AG10803 (cell line): ENCODE measurements around the gene C11orf91.

ENCODE experiments used
- DNase-seq: peaks from one replicate; pipeline ENCODE4 v3.0.0; 2010; ENCODE audit warnings: low read depth
- H3K4me3 ChIP-seq: 2 replicates; pipeline ENCODE4 v1.5.1; 2011; ENCODE audit warnings: mild to moderate bottlenecking, low read length, control low read depth
- TF ChIP-seq, protein P1 (sequence below): conservative IDR thresholded peaks from 2 replicates; pipeline ENCODE4 v1.5.1; 2011; ENCODE audit warnings: mild to moderate bottlenecking, low read length, control low read depth, inconsistent platforms

The C11orf91 gene

DNA sequence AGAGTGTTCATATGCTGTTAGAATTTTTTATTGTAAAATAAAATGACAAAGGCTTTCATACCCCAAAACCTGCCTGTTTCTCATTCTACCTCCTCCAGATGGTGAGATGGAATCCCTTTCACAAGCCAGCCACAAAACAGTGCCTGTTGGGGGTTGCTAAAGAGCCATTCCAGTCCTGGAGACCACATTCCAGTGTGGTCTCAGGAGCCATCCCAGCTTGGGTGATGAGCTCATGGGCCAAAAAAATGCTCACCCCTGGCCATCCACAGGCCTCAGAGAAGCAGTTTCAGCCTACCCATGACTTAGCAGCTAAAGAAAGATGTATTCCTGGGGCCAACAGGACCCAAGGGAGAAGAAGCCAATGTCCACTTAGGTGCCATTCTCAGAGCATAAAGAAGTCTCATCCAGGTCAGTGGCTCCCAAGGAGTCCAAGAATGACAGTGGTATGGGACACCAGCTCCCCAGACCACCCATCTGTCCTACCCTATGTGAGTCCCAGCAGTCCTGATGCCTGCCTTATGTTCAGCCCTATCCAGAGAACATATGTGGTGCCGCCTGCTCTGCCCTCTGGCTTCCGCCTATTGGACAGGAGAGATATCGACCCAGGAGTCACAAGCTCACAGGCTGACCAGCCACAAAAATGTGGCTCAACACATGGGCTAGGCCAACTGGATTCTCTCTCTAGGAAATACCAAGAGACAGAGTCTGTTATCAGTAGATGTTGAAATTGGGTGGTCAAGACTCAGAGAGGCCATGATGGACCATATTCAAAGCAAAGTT, 26.4 kb downstream of the C11orf91 start:
- no peak overlapping the region for H3K4me3 ChIP-seq
- DNase-seq = peak; percentile 97
- TF ChIP-seq, protein P1, sequence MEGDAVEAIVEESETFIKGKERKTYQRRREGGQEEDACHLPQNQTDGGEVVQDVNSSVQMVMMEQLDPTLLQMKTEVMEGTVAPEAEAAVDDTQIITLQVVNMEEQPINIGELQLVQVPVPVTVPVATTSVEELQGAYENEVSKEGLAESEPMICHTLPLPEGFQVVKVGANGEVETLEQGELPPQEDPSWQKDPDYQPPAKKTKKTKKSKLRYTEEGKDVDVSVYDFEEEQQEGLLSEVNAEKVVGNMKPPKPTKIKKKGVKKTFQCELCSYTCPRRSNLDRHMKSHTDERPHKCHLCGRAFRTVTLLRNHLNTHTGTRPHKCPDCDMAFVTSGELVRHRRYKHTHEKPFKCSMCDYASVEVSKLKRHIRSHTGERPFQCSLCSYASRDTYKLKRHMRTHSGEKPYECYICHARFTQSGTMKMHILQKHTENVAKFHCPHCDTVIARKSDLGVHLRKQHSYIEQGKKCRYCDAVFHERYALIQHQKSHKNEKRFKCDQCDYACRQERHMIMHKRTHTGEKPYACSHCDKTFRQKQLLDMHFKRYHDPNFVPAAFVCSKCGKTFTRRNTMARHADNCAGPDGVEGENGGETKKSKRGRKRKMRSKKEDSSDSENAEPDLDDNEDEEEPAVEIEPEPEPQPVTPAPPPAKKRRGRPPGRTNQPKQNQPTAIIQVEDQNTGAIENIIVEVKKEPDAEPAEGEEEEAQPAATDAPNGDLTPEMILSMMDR = no peak

DNA sequence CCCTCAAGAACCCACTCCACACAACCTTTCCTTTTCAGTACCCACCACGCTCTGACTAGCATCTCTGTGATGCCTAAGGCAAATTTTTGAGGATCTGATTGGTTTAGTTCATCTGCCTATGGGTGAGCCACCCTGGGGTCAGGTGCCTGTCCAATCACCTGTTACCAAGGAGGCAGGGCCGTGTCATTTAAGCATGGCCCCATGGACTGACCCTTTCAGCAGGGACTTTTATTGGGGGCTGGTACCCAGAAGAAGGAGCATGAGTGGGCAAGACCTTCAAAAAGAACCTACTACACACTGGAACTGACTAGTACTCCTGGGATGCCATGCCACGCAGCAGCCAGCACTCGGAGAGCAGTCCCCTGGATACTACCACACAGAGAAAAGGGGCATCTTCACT, 28.4 kb downstream of the C11orf91 start:
- DNase-seq = no peak
- H3K4me3 ChIP-seq = no peak overlapping the region
- TF ChIP-seq, protein P1 = no peak

DNA sequence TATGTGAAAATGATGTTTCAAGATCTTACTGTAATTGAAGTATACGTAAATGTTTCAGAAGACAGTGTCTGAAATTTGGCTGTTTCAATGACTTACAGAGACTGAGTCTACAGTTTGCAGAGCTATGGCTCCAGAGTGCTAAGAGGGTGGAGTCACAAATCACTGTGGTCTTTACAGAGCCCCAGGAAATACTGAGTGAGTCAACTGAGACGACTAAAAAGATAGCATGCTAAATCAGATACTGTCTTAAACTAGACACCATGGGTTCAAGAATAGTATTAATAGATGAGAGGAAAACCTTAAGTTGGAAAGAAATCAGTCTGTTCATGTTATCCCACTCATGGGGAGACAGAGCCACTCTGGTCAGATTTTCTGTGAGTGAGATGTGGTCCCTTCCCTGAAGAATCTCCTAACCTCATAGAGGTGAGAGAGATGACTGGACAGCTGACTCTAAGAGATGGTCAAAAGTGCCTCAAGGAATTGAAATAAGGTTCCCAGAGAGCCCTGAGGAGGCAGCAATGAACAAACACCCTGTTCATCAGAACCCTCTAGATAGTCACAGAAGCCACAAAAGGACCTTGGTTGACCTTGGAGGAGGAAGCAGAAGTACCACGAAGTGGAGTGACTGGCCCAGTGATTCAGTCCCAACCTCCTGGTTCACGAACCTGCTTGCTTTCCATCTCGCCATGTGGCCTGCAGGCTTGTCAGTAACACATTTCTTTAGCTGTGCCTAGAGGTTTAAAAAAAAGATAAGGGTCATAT, 30.2 kb downstream of the C11orf91 start:
- DNase-seq = peak; percentile 71
- TF ChIP-seq, protein P1 = peak; percentile 20; the same call in 1 of the 2 replicates
- no peak overlapping the region for H3K4me3 ChIP-seq

GRCh38 chr11:33669598-33670249, 30.9 kb downstream of the C11orf91 start:
- TF ChIP-seq, protein P1 = no peak
- H3K4me3 ChIP-seq = no peak overlapping the region
- DNase-seq = no peak

GRCh38 chr11:33668951-33669596, 31.6 kb downstream of the C11orf91 start:
- DNase-seq = no peak
- no peak overlapping the region for H3K4me3 ChIP-seq
- TF ChIP-seq, protein P1 = no peak

- TF ChIP-seq, protein P1 = no peak
- DNase-seq = no peak
- no peak overlapping the region for H3K4me3 ChIP-seq
Measured at GRCh38 chr11:33668468-33668825, 32.2 kb downstream of the C11orf91 start.
